IMR-90 (cell line): Measurements from ENCODE around the gene CSH1. TPM values are rescaled to one million over a fixed set of nuclear protein-coding genes. Genes with fewer than 3 reads are reported as not detected.
"Not testable (repeated sequence)": the region's sequence is repeated elsewhere in the genome, so short reads cannot be mapped to it uniquely, and the experiment has no call there.

Experiments used
- ATAC-seq: fragments of 200-7000 bp; cut with Tn5 transposase; 2 replicates; pipeline ENCODE4 v1.9.1; 2020; ENCODE audit warnings: low read depth, mild to moderate bottlenecking, moderate library complexity
- BruUV-seq: library from RNA; stranded (reverse); fragments of 400-500 nt; replicated peaks from 2 replicates; lab custom pipeline; 2021; lab: Mats Ljungman, UMichigan
- CTCF ChIA-PET: fragments of 300-600 bp; formaldehyde crosslinking; extraction: SDS; loops from one replicate; lab custom pipeline; 2021; ENCODE audit warnings: antibody characterized with exemption; lab: Yijun Ruan, JAX
- POLR2A ChIA-PET: fragments of 300-600 bp; sonication (Branson Sonifier 250); formaldehyde crosslinking; loops from one replicate; lab custom pipeline; 2022; ENCODE audit warnings: antibody characterized with exemption; ENCODE audit not compliant: unreplicated experiment; lab: Charles Lee
- DNase-seq: peaks from one replicate; pipeline ENCODE4 v3.0.0; 2013
- H2AFZ ChIP-seq: replicated peaks from 2 replicates; pipeline ENCODE3; 2013; ENCODE audit warnings: low read length, mild to moderate bottlenecking; ENCODE audit not compliant: poor library complexity
- H2AK5ac ChIP-seq: 2 replicates; pipeline ENCODE4 v1.6.1; 2013; ENCODE audit warnings: low read depth, low read length, inconsistent platforms
- H2AK9ac ChIP-seq: replicated peaks from 2 replicates; pipeline ENCODE3; 2013; ENCODE audit warnings: mild to moderate bottlenecking, low read depth, low read length, moderate library complexity; ENCODE audit not compliant: poor library complexity
- H2BK120ac ChIP-seq: 2 replicates; pipeline ENCODE4 v1.6.1; 2013; ENCODE audit warnings: low read depth, low read length, inconsistent platforms
- H2BK15ac ChIP-seq: 3 replicates; pipeline ENCODE4 v1.6.1; 2013; ENCODE audit warnings: low read depth, low read length, inconsistent platforms
- H2BK20ac ChIP-seq: 2 replicates; pipeline ENCODE4 v1.6.1; 2013; ENCODE audit warnings: low read depth, mild to moderate bottlenecking, inconsistent platforms, low read length, moderate library complexity
- H2BK5ac ChIP-seq: 2 replicates; pipeline ENCODE4 v1.6.1; 2013; ENCODE audit warnings: mild to moderate bottlenecking, low read depth, low read length, inconsistent platforms; ENCODE audit not compliant: poor library complexity, severe bottlenecking
- H3K14ac ChIP-seq: replicated peaks from 2 replicates; pipeline ENCODE4 v1.6.1; 2013; ENCODE audit warnings: low read depth, low read length, inconsistent platforms
- H3K18ac ChIP-seq: 2 replicates; pipeline ENCODE4 v1.6.1; 2013; ENCODE audit warnings: low read depth, low read length, control low read depth
- H3K23ac ChIP-seq: 2 replicates; pipeline ENCODE4 v1.6.1; 2013; ENCODE audit warnings: low read depth, low read length, inconsistent platforms
- H3K27ac ChIP-seq: 2 replicates; pipeline ENCODE4 v1.5.1; 2013; ENCODE audit warnings: mild to moderate bottlenecking, control low read depth, low read length; ENCODE audit not compliant: insufficient read depth
- H3K27me3 ChIP-seq: 2 replicates; pipeline ENCODE4 v1.6.1; 2013; ENCODE audit warnings: low read length; ENCODE audit not compliant: control insufficient read depth, insufficient read depth
- H3K36me3 ChIP-seq: 2 replicates; pipeline ENCODE4 v1.6.1; 2013; ENCODE audit warnings: low read length, mixed read lengths; ENCODE audit not compliant: control insufficient read depth, insufficient read depth
- H3K4ac ChIP-seq: 2 replicates; pipeline ENCODE4 v1.6.1; 2013; ENCODE audit warnings: low read depth, low read length, inconsistent platforms
- H3K4me1 ChIP-seq: 2 replicates; pipeline ENCODE4 v1.6.1; 2013; ENCODE audit warnings: low read length, mixed read lengths; ENCODE audit not compliant: control insufficient read depth, insufficient read depth
- H3K4me2 ChIP-seq: 2 replicates; pipeline ENCODE4 v1.6.1; 2013; ENCODE audit warnings: low read depth, mild to moderate bottlenecking, control low read depth, low read length, moderate library complexity
- H3K4me3 ChIP-seq: 2 replicates; pipeline ENCODE4 v1.5.1; 2013; ENCODE audit warnings: low read depth, mild to moderate bottlenecking, control low read depth, low read length, moderate library complexity; ENCODE audit not compliant: insufficient read depth
- H3K56ac ChIP-seq: 2 replicates; pipeline ENCODE4 v1.6.1; 2013; ENCODE audit warnings: low read length, inconsistent platforms; ENCODE audit not compliant: insufficient read depth; ENCODE audit errors: extremely low read depth
- H3K79me1 ChIP-seq, 2 experiments: 2 replicates each; pipeline ENCODE4 v1.6.1; 2013; ENCODE audit warnings: low read length in 2 of 2, inconsistent platforms in 1 of 2, low read depth in 1 of 2
- H3K9ac ChIP-seq: 2 replicates; pipeline ENCODE4 v1.6.1; 2013; ENCODE audit warnings: low read depth, low read length, control low read depth
- H3K9me1 ChIP-seq: 2 replicates; pipeline ENCODE4 v1.6.1; 2013; ENCODE audit warnings: low read length, inconsistent platforms; ENCODE audit not compliant: insufficient read depth
- H3K9me3 ChIP-seq: 2 replicates; pipeline ENCODE4 v1.6.1; 2013; ENCODE audit warnings: low read length; ENCODE audit not compliant: control insufficient read depth, insufficient read depth
- H4K20me1 ChIP-seq: 2 replicates; pipeline ENCODE4 v1.6.1; 2013; ENCODE audit warnings: low read length, inconsistent platforms; ENCODE audit not compliant: insufficient read depth
- H4K5ac ChIP-seq: 2 replicates; pipeline ENCODE4 v1.6.1; 2013; ENCODE audit warnings: mild to moderate bottlenecking, low read depth, low read length, control low read depth
- H4K8ac ChIP-seq, 2 experiments: 2 replicates each; pipeline ENCODE4 v1.6.1; 2013; ENCODE audit warnings: low read depth in 2 of 2, low read length in 2 of 2, control low read depth in 1 of 2, inconsistent platforms in 1 of 2
- H4K91ac ChIP-seq: 2 replicates; pipeline ENCODE4 v1.6.1; 2013; ENCODE audit warnings: low read depth, low read length, inconsistent platforms; ENCODE audit not compliant: insufficient read depth
- whole genome bisulfite sequencing, 2 experiments: methylation state at CpG; one replicate each; pipeline versions ENCODE4 v1.1.5 to v1.1.7; 2013; ENCODE audit warnings: missing lambda C conversion rate in 2 of 2; ENCODE audit not compliant: insufficient read length in 1 of 2; ENCODE audit errors: extremely low coverage in 2 of 2; 5-methylcytosine and 5-hydroxymethylcytosine counted together
- dilution Hi-C: fragments of 300-500 bp; cut with HindIII; formaldehyde crosslinking; loops from one replicate; pipeline ENCODE4 v1.14.3; 2018; ENCODE audit warnings: low sequenced_read_pairs; ENCODE audit not compliant: unreplicated experiment
- in situ Hi-C: fragments of 300-500 bp; cut with MboI; formaldehyde crosslinking; loops from 3 replicates; pipeline ENCODE4 v1.14.3; 2019; ENCODE audit warnings: low sequenced_read_pairs, inconsistent platforms, mixed read lengths
- intact Hi-C: fragments of 100-400 bp; cut with micrococcal nuclease; formaldehyde crosslinking; loops from 2 replicates; pipeline ENCODE4 v1.10.0; 2022
- polyA plus RNA-seq, 3 experiments: library from polyadenylated mRNA; depleted of rRNA; stranded (reverse); fragments of >200 nt; gene quantifications; 2 replicates each; pipeline ENCODE4 v1.2.3, GENCODE V29; 2012; ENCODE audit warnings: low replicate concordance in 1 of 3
- total RNA-seq: library from RNA; depleted of rRNA; stranded (reverse); fragments of >200 nt; gene quantifications from 2 replicates; pipeline ENCODE4 v1.2.3, GENCODE V29; 2012

CSH1 gene
- total and polyA plus RNA-seq, 2 of the 4 experiments (the other 2 are of a cell fraction), result not detected

- H3K18ac ChIP-seq, H2AK9ac ChIP-seq, H4K8ac ChIP-seq, H3K14ac ChIP-seq, H2BK20ac ChIP-seq, H2AK5ac ChIP-seq, H3K4me2 ChIP-seq, H3K9me1 ChIP-seq, DNase-seq, H2BK120ac ChIP-seq, H4K91ac ChIP-seq, H3K27ac ChIP-seq, H3K36me3 ChIP-seq, H2BK15ac ChIP-seq, in situ Hi-C loops, CTCF ChIA-PET, H3K4ac ChIP-seq, POLR2A ChIA-PET, BruUV-seq, H3K56ac ChIP-seq, intact Hi-C loops, H3K23ac ChIP-seq, ATAC-seq, H3K79me1 ChIP-seq, H2BK5ac ChIP-seq, H2AFZ ChIP-seq, H3K9ac ChIP-seq, H4K20me1 ChIP-seq, H3K4me1 ChIP-seq, H3K9me3 ChIP-seq, H4K5ac ChIP-seq, dilution Hi-C loops, H3K4me3 ChIP-seq: not testable (repeated sequence)
- peaks cover 23% of the 10 kb centered on the region for H3K27me3 ChIP-seq
- WGBS, 2 experiments, result no CpG with 5 or more reads among the region's 9 CpGs
Observed at GRCh38 chr17:63882626-63883126, 13.7 kb downstream of the CSH1 start.
